Right lobe of liver (tissue), 4 donors: ENCODE results near the gene PAF1.

ENCODE experiments used
- CTCF ChIP-seq, 4 donors: fragments of 200-600 bp in 3 of 4; fragments of 450-650 bp in 1 of 4; IDR thresholded peaks; one replicate each; pipeline versions ENCODE4 v1.5.1 to v1.8.0; 2016 to 2022; ENCODE audit warnings: antibody characterized with exemption in 4 of 4, mild to moderate bottlenecking in 2 of 4
- POLR2A ChIP-seq: fragments of 450-650 bp; IDR thresholded peaks from one replicate; pipeline ENCODE4 v1.6.1; 2017; ENCODE audit warnings: antibody characterized with exemption, mild to moderate bottlenecking
- donor health status: DM: no; HTN: no; CAD: no.
- donor health status: DM: no; HTN: no; CAD: no.
- donor health status: DM: no; HTN: yes; CAD: no.

GRCh38 chr19:39405261-39405957 lies 14.5 kb upstream of the PAF1 start:
- TF ChIP-seq CTCF (IDR thresholded peaks at IDR 0.05) (no peak), POLR2A (no peak)
